HL-60/S4 treated with phorbol 12-myristate 13-acetate at 8.2 ng/mL for 4 days and 3 days (cell line): ENCODE results near the gene ZBTB16.

Experiments used
- in situ Hi-C: fragments of 300-500 bp; cut with MboI; formaldehyde crosslinking; loops from 2 replicates; pipeline ENCODE4 v1.15.0; 2022; ENCODE audit warnings: low sequenced_read_pairs

The ZBTB16 gene, protein sequence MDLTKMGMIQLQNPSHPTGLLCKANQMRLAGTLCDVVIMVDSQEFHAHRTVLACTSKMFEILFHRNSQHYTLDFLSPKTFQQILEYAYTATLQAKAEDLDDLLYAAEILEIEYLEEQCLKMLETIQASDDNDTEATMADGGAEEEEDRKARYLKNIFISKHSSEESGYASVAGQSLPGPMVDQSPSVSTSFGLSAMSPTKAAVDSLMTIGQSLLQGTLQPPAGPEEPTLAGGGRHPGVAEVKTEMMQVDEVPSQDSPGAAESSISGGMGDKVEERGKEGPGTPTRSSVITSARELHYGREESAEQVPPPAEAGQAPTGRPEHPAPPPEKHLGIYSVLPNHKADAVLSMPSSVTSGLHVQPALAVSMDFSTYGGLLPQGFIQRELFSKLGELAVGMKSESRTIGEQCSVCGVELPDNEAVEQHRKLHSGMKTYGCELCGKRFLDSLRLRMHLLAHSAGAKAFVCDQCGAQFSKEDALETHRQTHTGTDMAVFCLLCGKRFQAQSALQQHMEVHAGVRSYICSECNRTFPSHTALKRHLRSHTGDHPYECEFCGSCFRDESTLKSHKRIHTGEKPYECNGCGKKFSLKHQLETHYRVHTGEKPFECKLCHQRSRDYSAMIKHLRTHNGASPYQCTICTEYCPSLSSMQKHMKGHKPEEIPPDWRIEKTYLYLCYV

DNA sequence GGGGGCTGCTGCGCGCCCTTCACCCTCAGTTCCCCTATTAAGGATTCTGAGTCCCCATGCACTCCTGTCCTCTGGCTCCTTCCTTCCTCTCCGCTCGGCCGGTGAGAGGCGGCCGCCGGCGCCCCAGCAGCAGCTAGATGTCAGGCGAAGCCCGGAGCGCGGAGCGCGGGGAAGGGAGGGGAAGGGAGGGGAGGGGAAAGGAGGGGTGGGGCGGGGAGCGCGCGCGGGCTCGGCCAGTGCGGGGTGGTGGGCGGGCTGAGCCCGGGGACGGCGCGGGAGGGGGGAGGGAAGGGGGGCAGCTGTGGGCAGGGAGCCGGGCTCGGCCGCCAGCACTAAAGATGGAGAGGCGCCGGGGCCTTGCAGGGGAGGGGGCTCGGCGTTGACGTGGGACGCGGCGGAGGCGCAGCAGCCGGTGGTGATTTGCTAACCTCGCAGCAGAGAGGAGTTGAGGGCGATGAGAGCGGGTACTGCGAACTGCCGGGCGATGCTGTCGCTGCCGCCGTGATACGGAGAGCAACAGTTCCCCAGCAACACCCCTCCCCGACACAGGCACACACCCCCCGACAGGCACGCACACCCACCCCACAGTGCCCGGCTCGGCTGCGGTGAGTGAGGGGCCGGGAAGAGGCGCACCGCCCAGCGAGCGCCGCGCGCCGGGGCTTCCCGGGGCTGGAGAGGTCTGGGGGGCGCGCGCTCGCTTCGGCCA, at the start of gene ZBTB16:
Gene ZBTB16 (plus strand): TSS at position 434 of the 706 bp plus-strand sequence. CDS start 3,590 bp downstream, outside the sequence.
- in situ Hi-C loops = no loop called here

GRCh38 chr11:114010931-114011330, 48.6 kb upstream of the ZBTB16 start:
- in situ Hi-C loops = no loop called here

DNA sequence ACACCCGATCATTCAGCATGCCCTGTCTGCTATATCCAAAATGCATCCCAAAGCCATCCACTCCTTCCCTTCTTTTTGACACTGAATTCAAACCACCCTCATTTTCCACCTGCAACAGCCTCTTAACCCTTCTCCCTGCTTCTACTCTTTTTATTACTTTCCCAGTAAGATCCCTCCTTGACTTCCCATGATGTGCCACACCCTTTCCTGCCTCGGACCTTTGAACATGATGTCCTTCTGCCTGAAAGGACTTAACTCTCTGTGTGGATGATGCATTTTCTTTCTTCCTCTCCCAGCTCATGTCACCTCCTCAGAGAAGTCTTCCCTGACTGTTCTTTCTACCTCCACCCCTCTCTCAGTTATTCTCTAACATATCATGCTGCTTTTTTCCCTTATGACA, 48.1 kb upstream of the ZBTB16 start:
- in situ Hi-C loops = no loop called here

DNA sequence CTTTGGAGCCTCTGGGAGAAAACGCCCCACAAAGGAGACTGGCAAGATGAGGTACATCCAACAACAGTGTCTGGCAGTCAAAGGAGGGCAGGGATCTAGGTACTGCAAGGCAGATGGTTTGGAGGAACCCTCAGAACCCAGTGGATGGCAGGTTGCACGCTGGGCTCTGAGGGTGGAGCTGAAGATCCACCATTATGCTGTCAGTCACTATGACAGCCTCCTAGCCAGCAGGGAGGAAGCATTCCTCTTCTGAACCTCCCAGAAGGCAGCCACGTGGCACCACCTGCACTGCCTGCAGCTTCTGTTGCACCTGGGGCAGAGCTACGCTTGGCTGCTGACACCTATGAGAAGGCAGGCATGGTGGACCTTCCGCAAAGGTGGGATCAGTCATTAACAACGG, 44.4 kb upstream of the ZBTB16 start:
- in situ Hi-C loops = no loop called here

DNA sequence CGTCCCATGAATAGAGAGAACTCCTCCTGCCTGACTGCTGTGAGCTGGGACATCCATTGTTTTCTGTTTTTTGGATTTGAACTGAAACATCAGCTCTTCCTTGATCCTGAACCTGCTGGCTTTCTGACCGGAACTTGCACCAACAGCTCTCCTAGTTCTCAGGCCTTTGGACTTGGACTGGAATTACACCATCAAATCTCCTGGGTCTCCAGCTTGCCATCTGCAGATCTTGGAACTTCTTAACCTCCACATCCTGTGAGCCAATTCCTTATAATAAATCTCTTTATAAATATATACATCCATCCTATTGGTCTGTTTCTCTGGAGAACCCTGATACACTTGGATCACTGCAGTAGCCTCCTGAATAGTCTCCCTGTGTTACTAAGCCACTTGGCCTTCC, 42.5 kb upstream of the ZBTB16 start:
- in situ Hi-C loops = no loop called here

DNA sequence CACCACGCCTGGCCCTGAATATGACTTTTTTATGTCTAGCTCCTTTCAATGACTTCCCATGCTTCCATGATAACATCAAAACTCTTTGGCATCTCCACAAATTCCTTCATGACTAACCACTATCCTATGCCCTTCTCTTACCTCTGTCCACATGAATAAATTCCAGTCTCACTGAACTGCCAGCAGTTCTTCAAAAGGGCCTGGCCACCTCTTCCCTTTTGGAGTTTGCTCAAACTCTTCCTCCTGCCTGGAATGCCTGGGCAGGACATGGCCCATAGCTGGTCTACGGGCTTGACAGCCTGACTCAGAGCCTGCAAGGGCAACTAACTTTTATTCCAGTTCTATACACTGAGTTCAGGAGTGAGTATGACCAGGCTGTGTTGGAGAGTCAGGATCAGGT, 41.8 kb upstream of the ZBTB16 start:
- in situ Hi-C loops = no loop called here

GRCh38 chr11:114019046-114019445, 40.5 kb upstream of the ZBTB16 start:
- in situ Hi-C loops = no loop called here

DNA sequence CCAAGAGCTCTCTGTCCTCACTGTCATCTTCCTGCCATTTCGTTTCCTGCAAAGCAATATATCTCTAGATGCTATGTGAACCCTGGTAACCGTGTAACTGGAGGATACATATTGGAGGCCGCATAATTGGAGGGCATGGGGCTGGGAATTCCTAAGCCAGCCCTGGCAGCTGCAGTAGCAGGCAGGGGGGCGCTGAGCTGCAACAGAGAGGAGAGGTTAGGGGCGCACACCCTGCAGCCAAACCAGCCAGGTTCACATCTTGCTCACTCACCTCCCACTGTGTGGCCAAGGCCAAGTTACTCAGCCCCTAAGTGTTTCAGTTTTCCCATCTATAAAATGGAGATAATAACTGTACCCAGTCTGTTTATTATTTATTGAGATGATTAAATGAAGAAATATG, 39.9 kb upstream of the ZBTB16 start:
- in situ Hi-C loops = no loop called here

- in situ Hi-C loops = no loop called here
Measured at GRCh38 chr11:114025329-114025907, 34.1 kb upstream of the ZBTB16 start.

GRCh38 chr11:114026355-114026754, 33.2 kb upstream of the ZBTB16 start:
- in situ Hi-C loops = no loop called here

DNA sequence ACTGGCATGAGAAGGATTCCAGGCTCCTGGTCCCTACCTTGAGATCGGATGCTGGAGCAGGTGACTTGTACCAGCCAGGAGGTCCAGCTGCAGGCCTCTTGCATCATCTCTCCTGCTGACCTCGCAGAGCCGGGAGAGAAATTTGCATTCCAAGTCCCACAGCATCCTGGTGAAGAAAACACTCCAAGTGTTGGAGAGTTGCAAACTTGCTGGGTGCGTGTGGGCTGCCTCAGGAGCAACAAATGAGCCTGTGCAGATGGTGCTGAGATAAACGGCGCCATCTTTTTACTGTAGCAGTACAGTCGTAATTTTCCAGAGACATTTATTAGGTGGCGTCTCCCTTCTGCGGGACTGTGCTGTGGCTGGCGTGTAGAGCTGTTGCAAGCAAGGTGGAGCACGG, 32.1 kb upstream of the ZBTB16 start:
- in situ Hi-C loops = no loop called here

DNA sequence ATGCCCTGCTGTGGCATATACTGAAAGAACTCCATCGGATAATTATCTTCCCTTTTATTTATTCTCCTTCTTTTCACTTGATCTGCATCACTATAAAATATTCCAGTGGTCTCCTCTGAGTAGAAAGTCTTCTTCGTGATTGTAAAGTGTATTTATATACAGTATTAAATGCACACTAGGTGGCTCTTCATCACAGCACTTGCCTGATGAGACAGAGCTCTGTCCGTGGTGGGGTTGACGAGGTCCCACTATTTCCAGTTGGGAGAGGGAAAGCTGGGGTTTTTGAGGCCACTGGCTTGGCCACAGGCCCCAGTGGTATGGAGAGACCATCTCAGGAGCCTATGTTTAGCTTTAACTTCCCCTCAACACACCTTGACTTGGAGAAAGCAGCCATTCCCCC, 31.6 kb upstream of the ZBTB16 start:
- in situ Hi-C loops = no loop called here

DNA sequence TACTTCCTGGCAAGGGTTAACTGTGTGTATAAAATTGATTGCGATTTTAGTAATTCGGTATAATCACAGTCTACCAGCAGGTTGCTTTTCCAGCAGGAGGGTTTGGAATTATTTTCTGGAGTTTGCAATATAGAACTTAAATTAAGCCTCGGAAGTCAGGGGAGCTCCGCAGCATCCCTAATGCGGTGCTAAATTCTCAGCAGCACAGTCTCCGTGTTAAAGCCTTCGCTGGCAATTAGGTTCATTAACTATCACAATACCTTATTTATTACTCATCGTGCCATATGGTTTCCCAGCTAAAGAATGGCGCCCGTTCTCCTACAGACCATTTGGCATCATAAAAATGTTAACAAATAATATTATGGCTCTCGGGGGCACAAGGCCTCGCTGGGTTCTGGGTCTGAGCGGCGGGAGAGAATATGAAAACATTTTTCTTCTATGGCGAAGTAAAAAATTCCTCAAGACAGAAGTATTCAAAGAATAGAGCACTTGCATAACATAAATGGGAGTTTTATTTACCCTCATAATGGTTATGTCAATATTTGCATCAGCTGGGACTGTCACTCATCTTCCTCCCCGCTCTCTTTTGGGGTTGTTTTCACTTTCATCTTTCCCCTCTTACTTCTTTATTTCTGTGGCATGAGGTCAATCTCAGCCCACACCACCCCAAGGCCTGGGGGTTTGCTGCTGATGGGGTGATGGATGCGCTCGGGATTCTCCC, 28.1 kb upstream of the ZBTB16 start:
- in situ Hi-C loops = no loop called here

DNA sequence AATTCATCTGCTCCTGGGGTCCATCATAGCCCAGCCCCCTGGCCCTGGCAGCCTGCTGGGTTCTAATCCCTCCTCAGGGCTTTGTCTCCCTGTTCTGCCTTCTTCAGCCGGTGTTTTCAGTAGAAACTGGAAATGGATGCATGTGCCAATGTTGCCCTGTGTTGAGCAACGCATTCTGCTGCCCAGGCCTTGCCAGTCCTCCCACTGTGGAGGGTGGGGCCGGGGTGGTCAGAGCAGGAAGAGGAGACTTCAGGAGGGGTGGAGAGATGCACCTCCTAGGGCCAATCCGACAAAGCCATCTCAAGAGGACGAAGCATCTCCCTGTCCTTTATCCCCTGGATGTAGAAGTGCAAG, 27.6 kb upstream of the ZBTB16 start:
- in situ Hi-C loops = no loop called here

DNA sequence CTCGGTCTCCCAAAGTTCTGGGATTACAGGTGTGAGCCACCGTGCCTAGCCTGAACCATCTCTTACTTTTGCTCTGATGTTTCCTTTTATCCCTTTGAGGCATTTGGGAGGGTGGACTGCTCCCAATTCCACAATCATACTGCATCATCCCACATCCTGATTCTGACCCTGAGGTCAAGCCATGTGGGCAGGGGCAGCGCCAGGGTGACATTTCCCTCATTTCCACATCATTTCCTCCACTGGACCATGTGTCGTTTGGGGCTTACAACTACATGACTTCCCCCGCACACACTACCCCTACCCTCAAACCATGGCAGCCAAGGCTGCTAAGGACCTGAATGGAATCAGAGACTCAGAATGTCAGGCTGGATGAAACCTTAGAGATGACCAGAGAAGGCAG, 26.4 kb upstream of the ZBTB16 start:
- in situ Hi-C loops = no loop called here

DNA sequence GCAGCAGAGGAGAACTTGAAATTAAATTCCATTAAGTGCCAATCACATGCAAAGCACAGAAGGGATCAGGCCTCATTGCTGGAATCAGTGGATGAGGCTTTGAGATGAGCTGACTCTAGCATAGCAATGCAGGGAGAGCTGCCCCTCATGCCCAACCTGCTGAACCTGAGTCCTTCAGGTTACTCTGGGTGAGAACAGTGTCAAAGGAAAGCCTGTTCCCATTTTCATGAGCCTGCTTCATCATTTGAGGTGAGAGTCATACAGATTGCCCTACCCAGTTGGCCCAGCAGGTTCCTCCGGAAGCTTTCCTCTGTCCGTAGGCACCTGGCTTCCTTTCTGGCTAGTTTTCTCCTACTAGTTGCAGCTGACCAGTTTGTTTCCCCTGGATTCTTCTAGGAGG, 25.9 kb upstream of the ZBTB16 start:
- in situ Hi-C loops = no loop called here

DNA sequence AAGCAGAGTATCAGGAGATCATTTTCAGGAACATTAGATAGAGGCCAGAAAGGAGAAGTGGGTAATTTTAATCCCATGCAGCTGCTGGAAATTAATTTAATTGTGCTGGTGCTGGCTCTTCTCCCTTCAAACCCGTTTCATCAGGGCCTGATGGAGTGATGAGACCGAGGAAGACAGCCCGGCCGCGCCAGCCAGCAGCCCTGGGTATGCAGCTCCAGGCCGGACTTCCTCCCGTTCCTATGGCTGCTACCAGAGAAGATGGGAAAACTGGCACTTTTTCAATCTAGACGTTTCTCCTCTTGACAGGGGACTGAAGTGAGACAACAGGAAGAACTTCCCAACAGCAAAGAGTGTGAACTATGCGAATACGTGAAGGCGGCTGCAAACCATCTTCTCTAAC, 24.6 kb upstream of the ZBTB16 start:
- in situ Hi-C loops = no loop called here

- in situ Hi-C loops = no loop called here
Measured at GRCh38 chr11:114036147-114036811, 23.2 kb upstream of the ZBTB16 start.

DNA sequence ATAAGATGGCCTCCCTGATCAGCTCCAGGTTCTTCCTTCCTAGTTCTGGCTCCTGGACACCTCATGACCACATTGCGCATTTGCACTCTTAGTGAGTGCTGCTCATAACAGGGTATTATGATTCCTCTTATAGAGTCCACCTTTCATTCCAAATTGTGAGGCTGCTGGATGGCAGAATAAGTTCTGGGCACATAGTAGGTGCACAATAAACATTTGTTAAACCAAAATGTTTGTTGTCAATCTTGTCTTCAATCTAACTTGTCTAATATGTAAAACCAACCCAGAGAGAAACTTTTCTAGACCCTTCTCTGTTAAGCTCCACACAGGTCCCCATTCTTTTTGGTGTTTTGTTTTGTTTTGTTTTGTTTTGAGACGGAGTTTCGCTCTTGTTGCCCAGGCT, 22.6 kb upstream of the ZBTB16 start:
- in situ Hi-C loops = no loop called here

- in situ Hi-C loops = no loop called here
Measured at GRCh38 chr11:114039551-114039950, 20.0 kb upstream of the ZBTB16 start.
